ENCODE data around the gene FST. TPM values are rescaled to one million over a fixed set of nuclear protein-coding genes. Genes with fewer than 3 reads are reported as not detected.

Gene FST
- total RNA-seq, 2 experiments from 2014 or later = 0.16 to 0.43 TPM

DNA sequence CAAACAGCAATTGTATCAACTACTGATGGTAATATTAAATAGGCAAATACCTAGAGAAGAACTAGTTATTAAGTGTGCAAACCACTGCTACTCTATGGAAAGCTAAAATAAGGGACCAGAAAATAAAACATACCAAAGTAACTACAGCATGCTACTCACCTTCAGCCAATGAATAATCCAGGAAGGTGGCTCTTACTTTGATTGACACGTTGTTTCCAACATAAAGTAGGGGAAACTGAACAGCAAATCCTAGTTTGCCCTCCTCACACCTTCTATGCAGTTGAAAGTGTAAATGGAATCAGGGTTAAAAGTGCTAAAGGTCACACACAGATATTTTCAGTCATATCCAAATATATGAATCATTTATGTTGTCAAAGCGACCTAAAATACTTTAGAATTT is 5.1 kb upstream of the FST start:
- intact Hi-C loops (cut with micrococcal nuclease) = loop anchor here (5.0 kb wide), 2 partner anchors 742 to 757 kb away; no protein-coding TSS in a partner anchor
- Mint-ChIP-seq H3K4me1 (ENCODE audit: low read depth) (peaks cover 10% of the 10 kb centered on the region), H3K27me3 (peaks cover 53% of the 10 kb centered on the region), H3K4me3 (no peak overlapping the region), H3K9me3 (no peaks in the 10 kb centered on the region), H3K36me3 (ENCODE audit: low read depth) (no peaks in the 10 kb centered on the region), H3K27ac (no peak overlapping the region)
- DNase-seq (no peak), ATAC-seq (no peak)
- CTCF ChIA-PET = no interaction called here
- TF ChIP-seq, protein P1, sequence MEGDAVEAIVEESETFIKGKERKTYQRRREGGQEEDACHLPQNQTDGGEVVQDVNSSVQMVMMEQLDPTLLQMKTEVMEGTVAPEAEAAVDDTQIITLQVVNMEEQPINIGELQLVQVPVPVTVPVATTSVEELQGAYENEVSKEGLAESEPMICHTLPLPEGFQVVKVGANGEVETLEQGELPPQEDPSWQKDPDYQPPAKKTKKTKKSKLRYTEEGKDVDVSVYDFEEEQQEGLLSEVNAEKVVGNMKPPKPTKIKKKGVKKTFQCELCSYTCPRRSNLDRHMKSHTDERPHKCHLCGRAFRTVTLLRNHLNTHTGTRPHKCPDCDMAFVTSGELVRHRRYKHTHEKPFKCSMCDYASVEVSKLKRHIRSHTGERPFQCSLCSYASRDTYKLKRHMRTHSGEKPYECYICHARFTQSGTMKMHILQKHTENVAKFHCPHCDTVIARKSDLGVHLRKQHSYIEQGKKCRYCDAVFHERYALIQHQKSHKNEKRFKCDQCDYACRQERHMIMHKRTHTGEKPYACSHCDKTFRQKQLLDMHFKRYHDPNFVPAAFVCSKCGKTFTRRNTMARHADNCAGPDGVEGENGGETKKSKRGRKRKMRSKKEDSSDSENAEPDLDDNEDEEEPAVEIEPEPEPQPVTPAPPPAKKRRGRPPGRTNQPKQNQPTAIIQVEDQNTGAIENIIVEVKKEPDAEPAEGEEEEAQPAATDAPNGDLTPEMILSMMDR (IDR thresholded peaks at IDR 0.05) = no peak
- POLR2A ChIA-PET = no interaction called here

DNA sequence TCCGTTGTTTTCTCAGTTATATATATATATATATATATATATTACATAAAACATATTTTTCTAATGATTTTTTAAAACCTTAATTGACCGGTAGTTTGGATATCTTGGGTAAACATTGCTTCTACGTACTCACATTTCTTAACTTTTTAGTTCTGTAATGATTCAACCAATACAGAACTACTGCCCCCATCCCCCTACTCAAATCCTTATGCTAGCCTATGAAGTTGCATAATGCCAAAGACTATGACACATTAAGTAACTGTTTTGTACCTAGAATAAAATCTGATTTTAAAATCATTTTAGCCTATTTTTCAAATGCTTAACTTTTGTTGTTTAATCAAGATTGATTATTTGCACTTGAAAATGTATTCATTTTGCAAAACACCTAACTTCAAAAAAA is 4.4 kb upstream of the FST start:
- intact Hi-C loops (cut with micrococcal nuclease) = loop anchor here (5.0 kb wide), 2 partner anchors 741 to 756 kb away; no protein-coding TSS in a partner anchor
- peaks cover 14% of the 10 kb centered on the region for H3K4me1 Mint-ChIP-seq (ENCODE audit: low read depth)
- TF ChIP-seq, protein P1 (IDR thresholded peaks at IDR 0.05) = no peak
- H3K36me3 Mint-ChIP-seq (ENCODE audit: low read depth) = no peaks in the 10 kb centered on the region
- no peak for DNase-seq
- CTCF ChIA-PET = interaction anchor here (0.9 to 3.0 kb wide), 4 partner anchors 10 to 754 kb away, joined by 3 to 13 read pairs (median 5); no protein-coding TSS in a partner anchor
- no peaks in the 10 kb centered on the region for H3K9me3 Mint-ChIP-seq
- no peak overlapping the region for H3K27ac Mint-ChIP-seq
- ATAC-seq = no peak
- POLR2A ChIA-PET = interaction anchor here (0.7 kb wide), 1 partner anchor 740 kb away, joined by 3 read pairs; no protein-coding TSS in a partner anchor
- no peak overlapping the region for H3K4me3 Mint-ChIP-seq
- H3K27me3 Mint-ChIP-seq = peaks cover 55% of the 10 kb centered on the region

DNA sequence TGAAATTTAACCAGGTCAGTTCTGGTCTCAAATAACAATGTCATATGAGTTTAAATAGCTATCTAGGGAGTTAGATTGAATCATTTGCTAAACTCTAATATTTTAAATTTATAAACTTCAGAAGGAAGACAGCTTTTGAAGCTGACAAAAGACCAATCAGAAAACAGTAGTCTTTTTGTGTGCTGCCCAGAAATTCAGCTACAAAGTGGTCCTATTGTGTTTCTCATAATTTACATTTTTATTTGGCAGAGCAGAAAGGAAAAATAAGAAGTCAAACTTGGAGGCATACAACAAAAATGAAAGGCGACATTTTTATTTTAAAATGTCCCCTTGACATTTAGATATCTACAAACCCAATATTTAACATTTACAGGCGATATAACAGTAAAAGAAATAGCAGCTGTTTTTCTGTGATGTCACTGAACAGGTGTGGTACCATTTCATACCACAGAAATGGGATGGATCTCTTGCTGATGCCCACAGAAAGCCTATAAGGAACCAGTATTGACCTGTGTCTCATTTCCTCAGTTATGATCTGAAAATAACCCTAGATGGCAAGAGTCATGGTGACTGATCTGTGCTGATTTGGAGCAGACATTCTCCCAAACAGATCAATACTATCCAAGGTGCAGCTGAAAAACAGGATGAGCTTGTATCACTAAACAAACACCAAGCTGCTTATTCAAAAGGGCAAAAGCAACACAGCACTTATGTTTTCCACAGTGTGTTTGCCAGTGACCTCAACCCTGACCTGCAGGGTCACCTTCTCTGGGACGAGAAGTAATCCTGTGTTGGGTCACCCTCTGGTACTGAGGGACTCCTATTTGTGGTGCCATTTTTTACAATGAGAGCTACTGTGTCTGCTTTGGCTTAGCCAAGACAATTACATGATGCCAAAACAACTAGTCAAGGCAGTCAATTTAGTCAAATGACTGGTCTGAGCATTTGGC is 3.6 kb upstream of the FST start:
- Mint-ChIP-seq H3K36me3 (ENCODE audit: low read depth) (no peaks in the 10 kb centered on the region), H3K27me3 (peaks cover 52% of the 10 kb centered on the region)
- POLR2A ChIA-PET = interaction anchor here (0.7 kb wide), 1 partner anchor 739 kb away, joined by 3 read pairs; no protein-coding TSS in a partner anchor

DNA sequence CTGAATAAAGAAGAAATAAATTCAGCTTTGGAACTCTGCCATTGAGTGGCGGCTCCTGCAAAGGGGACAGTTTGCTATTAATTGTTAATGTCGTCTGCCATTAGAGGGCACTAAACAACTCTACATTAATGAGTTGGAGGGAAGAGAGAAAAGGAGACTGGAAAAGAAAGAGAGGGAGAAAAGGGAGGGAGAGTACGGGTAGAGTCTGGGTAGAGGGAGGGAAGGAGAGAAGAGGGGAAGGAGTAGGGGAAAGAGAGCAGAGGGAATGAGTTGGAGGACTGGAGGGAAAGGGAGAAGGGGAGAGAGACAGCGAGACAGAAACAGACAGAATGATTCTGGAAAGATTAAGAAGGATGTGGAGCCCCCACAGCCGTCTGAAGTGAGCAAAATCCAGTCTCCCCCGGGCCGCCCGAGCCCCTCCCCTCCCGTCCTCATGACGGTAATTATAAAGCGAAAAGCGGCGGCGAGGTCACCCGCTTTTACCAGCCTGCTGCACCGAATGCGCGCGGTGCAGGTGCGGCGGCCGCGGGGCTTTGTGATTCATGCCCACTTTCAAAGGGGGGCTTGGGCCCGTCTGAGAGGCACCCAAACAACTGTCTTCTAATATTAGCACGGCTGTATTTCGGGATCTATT is 1.9 kb upstream of the FST start:
- Mint-ChIP-seq H3K4me3 (peak overlapping the region; percentile 79), H3K4me1 (ENCODE audit: low read depth) (peaks cover 31% of the 10 kb centered on the region), H3K27ac (no peak overlapping the region), H3K27me3 (peaks cover 50% of the 10 kb centered on the region), H3K36me3 (ENCODE audit: low read depth) (no peaks in the 10 kb centered on the region), H3K9me3 (no peaks in the 10 kb centered on the region)
- ChIA-PET CTCF (interaction anchor here (0.6 to 3.0 kb wide), 18 partner anchors 10 to 802 kb away, joined by 3 to 14 read pairs (median 3); no protein-coding TSS in a partner anchor), POLR2A (no interaction called here)
- intact Hi-C loops (cut with micrococcal nuclease) = loop anchor here (5.0 kb wide), 2 partner anchors 739 to 754 kb away; no protein-coding TSS in a partner anchor
- TF ChIP-seq, protein P1 (IDR thresholded peaks at IDR 0.05) = peak; percentile 69
- DNase-seq (peak; percentile 45), ATAC-seq (peak; percentile 5)

More for the DNA sequence above, 3.6 kb upstream of the FST start:
- Mint-ChIP-seq H3K9me3 (no peaks in the 10 kb centered on the region), H3K27ac (no peak overlapping the region), H3K4me3 (no peak overlapping the region), H3K4me1 (ENCODE audit: low read depth) (peaks cover 22% of the 10 kb centered on the region)
- no peak for ATAC-seq
- CTCF ChIA-PET = interaction anchor here (0.8 to 3.0 kb wide), 8 partner anchors 10 to 758 kb away, joined by 3 to 14 read pairs (median 5); no protein-coding TSS in a partner anchor
- TF ChIP-seq, protein P1 (IDR thresholded peaks at IDR 0.05) = no peak
- intact Hi-C loops (cut with micrococcal nuclease) = loop anchor here (5.0 kb wide), 2 partner anchors 740 to 755 kb away; no protein-coding TSS in a partner anchor
- no peak for DNase-seq
